ENCODE results near the gene PRR3.

- TF ChIP-seq GATA3 (IDR thresholded peaks at IDR 0.05; ENCODE audit: low read depth, low read length) (no peak), GATA2 (IDR thresholded peaks at IDR 0.05; ENCODE audit: low read depth, low read length) (no peak)
These were observed 19.2 kb upstream of the PRR3 start for GRCh38 chr6:30537931-30538330.
